NCI-H345 treated with DMSO at 0.1 percent for 48 hours (cell line): ENCODE data around the gene KIF21A.

ENCODE experiments used
- DNase-seq: peaks from one replicate; lab custom pipeline; 2025; ENCODE audit not compliant: unreplicated experiment; lab: John Stamatoyannopoulos, UW

The KIF21A gene

DNA sequence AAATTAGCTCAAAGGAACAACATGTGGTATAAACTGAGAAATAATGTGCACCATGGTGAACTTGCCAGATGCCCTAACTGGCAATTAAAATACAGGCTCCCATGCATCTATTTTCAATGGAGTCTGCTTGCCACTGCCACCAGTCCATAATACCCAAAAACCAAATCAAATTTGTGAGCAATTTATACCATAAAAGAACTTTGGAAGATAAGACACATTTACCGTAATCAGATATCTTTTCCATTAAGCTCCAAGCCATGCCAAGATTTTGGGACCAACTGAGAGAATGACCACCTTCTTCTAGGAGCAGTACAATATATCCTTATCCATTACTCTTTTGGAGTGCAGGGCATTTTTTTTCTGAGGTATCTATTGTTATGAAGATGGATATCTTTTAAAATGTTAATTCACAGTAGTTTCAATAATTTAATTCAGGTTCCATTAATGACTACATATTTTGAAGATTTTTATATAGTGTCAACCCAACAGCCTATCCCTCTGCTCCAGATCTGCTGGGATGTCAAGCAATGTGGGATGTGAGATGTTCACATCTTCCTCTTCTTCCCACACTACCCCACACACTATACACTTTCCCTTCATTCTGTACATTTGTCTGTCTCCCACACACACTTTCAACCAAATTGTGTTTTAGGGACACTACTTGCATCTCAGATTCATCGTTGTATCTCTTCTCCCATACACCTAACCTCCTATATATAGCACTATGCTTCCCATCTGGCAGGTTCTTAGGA lies 53.3 kb downstream of the KIF21A start:
- no peak for DNase-seq

DNA sequence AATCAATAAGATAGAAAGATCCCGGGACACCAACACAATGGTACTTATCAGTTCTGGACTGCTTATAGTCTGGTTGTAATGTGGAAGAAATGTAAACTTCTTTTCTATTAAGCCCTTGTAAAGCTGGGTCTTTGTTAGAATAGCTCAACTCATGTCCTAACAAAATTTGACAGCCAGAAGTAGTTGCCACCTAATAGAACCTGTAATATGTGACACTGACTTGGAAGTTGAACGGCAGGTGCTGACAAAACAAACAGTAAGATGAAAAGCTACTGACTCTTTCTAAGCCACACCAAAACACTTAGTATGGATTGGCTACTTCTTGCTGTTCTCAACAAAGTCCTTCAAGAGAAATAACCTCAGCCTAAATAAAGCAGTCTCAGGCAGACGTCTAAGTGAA lies 56.6 kb downstream of the KIF21A start:
- DNase-seq: no peak

DNA sequence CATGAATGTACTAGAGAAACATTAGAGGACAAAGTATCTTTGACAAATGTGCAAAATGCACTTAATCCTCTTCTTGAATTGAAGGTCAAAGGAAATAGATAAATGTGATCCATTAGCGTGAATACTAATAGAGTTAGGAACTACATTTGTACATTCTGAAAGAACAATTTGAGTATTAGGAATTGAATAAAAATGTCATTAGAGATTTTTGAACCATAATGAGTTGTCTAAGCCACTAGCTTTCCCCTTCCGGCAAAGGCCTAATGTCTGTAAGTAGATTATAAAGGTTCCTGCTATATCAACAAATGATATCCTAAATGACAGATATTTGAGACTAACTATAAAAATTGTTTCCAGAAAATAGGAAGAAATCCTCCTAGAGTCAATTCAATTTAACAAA lies 59.8 kb downstream of the KIF21A start:
- no peak for DNase-seq

DNA sequence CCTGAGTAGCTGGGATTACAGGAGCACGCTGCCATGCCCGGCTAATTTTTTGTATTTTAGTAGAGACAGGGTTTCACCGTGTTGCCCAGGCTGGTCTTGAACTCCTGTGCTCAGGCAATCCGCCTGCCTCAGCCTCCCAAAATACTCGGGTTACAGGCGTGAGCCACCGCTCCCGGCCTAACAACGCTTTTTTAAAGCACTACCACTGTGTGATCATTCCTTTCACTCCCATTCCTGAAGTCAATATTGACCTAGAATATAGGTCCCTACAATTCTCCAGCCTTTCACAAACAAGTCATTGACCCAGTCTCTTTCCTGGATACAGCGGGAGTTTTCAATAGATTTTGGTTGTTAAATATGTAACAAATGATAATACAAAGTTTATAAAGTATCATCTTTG lies 62.8 kb downstream of the KIF21A start:
- no peak for DNase-seq

DNA sequence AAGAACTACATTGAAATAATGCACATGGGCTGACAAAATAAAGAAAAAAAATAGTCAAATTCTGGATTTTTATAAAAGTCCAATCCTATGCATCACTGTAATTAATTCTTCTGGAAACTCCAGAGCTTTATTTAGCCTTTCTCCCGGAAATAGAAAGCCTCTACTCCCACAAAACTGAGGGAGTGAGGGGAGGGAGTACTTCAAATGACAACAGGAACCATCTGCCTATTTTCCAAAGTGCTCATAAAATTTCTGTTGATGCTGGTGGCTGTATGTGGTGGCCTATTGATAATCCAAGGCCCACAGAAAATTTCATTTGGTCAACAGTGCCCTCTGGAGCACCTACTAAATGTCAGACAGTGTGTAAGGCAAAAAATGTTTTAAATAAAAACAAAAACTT lies 64.6 kb downstream of the KIF21A start:
- DNase-seq: no peak

DNA sequence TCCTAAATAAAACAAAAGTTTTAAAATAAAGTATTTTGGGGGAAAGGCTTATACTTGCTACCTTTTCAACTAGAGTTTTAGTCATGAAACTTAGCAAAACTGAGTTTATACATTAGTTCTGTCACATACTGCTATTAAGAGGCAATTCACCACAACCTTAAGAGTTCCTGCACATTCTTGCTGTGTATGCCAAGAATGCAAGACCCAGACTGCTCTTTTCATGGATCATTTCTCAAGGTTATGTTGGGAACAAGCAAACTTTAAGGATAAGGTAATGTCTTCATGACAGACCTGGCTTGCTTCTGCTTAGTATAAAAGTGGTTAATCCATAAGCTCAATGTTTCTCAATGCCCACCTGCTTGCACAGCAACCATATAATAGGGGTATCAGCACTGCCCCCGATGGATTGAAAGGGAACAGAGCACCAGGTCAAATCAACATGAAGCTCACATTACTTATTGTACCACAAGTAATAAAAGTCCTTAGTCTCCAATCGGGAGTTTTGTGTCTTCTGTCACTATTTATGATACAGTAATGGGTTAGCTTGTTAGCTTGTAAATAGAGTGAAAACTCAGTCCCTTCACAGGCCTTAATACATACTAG lies 67.6 kb downstream of the KIF21A start:
- no peak for DNase-seq

DNA sequence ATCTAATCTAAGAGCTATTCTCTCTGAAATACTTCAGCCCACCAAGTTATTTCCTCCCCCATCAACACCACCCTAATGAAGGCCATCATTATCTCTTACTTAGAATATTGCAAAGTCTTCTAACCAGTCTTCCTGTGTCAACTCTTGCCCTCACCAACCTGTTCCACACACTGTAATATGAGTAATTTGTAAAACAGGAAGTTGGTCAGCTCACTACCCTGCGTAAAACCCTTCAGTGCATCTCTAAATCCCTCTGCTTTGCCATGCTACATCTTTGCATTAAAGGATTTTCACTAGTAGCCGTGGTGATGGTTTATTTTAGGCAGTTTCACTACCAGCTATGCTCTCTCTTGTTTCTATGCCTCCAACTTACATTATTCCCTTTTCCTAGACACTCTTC lies 70.0 kb downstream of the KIF21A start:
- no peak for DNase-seq

DNA sequence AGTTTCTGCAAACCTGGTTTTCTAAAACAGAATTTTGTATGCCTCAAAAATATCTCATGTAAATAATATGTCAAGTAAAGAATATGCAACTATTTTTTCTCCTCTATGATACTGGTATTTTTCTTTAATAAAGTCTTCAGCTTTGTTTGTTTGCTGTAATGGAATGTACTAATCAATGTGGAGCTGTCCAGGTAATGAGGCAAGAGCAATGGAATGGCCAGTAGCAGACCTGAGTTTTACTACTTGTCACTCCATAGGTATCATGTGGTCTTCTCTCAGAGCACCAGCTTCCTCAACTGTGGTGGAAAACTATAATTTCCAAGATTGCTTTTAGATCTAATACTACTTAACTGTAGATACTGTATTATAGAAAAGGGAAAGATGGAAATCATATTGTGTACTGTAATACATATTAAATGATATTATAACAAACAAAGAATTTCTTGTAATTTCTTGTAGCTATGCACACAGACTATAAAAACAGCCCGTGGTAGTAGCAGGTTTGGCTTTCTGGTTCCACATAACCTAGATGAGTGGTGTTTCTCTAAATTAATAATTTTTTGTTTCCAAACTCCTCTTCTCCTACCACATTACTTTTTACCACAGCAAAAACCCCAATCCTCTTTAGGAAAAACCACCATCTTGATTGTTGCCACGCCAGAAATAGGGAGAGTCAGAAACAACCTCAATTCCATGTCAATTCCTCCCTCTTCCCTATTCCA lies 70.6 kb downstream of the KIF21A start:
- DNase-seq: no peak

DNA sequence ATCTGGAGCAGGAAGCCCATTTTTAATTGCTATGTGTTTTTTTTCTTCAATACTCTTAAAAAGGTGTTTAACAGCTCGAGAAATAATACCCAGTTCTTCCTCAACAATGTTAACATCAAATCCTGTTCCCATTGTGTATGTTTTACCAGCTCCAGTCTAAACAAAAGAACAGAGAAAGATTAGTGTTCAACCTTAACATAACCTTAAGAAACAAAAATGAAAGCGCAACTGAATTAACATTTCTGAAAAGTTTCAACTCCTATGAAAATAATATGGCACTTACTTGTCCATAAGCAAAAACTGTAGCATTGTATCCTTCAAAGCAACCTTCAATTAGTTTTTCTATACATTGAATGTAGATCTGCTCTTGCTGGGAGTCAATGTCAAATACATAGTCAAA lies 73.2 kb downstream of the KIF21A start:
- no peak for DNase-seq

DNA sequence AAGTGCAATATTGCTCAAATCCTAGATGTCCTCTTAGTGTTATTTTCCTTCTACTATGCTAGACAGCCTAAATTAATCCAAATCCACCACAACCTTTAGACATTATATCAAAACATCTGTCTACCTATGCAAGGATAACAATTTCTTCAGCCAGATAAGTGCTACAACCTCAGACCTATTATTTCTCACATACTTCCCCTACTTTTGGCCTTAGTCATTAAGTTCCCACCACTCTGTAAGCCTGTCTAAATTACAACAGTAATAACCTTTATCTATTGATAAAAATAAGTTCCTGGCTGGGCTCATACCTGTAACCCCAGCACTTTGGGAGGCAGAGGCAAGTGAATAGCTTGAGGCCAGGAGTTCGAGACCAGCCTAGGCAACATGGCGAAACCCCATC lies 74.0 kb downstream of the KIF21A start:
- no peak for DNase-seq

DNA sequence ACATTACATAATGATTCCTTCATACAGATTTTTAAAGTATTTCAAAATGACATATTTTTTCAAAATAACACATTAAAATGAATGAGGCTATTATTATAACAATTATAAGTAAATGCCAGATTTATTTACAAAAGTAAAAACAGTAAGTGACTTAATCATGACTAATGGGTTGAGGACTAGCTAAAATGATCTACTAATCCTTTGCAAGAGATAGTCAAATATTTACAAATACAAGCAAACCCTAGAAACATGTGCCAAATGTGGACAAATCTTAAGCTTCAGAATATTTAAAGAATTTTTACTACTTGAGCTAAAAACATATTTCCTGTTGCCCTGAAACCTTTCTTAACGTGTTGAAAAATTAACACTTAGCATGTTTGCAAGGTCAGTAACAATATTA lies 74.8 kb downstream of the KIF21A start:
- no peak for DNase-seq

DNA sequence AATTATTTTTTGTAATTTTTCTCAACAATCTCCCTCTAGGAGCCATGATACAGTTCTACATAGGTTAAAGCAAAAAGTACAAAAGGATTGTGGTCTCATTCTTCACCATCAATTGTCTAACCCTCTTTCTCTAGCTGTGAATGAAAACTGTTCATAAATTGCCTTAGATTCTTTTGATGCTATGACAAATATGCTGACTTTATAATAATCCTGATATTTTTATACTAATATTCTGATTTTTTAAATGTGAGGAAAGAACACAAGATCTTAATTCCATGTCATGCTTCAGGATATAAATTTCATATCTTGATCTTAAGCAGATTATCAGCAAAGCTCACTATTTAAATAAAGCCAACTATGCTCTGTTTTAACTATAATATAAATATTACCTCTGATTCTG lies 75.4 kb downstream of the KIF21A start:
- no peak for DNase-seq

DNA sequence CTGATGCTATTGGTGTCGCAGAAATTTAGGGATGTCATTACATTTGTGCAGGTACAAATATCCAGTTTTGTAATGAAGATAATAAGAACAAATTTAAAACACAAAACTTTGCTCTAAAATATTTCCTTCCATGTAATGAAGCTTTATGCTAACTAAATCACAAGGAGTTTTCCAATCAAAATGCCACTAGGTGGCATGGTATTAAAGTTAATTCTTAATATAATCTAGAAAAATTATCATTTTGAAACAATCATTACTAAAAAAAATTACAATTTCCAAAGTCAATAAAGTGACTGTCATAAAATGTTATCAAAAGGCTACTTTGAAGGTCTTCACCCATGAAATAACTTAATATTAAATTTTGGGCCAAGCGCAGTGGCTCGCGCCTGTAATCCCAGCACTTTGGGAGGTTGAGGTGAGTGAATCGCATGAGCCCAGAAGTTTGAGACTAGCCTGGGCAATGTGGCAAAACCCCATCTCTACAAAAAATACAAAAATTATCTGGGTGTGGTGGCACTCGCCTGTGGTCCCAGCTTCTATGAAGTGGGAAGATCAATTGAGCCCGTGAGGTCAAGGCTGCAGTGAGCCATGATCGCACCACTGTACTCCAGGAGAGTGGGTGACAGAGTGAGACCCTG lies 77.4 kb downstream of the KIF21A start:
- DNase-seq: no peak

DNA sequence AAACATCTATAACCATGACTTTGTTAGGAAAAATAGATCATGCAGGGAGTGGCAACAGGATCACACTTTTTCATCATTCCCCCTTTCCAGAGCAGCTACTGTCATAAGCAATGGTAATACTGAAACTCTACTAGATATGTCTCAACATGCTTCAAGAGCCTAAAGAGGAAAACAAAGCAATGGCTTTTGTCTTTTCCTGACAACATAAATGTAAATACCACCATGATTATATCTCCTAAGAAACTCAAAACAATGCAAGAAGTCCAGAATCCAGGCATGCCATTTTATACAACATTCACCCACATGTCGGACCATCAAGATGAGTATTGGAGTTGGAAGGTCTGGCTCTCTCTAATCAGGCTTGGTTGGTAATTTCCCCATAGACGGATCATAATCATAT lies 78.7 kb downstream of the KIF21A start:
- no peak for DNase-seq

DNA sequence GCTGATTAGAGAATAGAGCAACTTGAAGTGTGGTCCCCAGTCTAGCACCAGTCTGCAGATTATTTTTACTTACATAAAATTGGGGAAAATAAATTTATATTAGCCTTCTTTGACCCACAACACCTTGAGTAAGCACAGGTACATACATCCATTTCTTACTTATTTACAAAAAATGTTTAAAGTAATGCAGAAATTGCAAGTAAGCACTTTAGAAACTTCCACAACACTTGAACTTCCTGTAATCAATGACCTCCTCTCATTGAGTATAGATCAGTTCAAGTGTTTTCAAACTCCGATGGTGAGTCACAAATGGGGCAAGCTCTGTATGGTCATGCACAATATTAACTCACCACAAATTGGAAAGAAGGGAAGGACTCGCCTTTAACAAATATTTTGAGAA lies 83.3 kb downstream of the KIF21A start:
- DNase-seq: no peak

DNA sequence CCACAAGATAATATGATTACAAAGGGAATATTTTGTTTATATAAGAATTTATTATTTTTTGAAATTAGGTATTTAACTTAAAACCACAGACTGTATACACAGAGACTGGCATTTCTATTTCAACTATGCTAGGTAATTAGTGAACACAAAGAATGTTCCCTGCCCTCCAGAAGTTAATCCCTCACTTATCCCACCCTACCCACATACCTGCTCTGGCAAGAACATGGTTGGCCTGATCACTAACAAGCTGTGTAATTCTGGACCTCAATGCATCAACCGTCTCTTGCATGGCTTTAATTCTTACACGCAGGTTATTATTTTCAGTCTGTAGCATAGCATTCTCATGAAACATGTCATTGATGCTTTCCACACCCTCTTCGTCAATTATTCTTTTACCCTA lies 85.9 kb downstream of the KIF21A start:
- DNase-seq: no peak

DNA sequence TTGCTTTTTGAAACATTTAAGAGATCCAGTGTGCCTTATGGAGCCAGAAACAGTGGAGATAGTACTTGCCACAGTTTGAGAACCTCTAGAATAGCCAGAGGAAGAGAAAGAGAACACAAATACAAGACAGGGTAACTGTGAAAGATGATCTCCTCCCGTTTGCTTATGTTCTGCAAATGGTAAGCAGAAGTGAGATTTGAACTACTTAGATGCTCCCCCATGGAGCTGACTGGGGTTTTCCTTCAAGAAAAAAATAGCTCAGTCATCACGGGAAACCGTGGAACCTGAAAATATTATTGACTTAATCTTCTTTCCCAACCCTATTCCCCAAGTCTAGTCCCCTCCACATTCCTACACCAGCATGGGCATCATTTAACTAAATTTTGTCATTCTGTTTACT lies 87.1 kb downstream of the KIF21A start:
- no peak for DNase-seq

DNA sequence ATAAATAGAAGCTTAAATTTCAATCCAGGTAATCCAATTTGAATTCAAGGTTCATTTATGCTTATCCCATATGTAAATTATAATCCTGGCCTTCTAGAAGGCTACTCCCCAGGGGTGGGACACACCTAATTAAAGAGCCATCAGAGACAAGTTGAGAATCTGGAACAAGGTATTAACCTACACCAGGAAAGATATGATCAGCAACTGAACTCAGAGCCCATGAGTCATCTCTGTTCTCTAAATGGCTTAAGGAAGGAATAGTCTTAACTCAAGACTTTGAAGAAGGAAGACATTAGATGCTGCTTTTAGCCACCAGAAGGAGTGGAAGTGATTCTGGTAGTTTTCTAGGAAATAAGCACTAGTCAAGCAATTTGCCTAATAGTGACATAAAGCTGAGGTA lies 88.0 kb downstream of the KIF21A start:
- DNase-seq: no peak

DNA sequence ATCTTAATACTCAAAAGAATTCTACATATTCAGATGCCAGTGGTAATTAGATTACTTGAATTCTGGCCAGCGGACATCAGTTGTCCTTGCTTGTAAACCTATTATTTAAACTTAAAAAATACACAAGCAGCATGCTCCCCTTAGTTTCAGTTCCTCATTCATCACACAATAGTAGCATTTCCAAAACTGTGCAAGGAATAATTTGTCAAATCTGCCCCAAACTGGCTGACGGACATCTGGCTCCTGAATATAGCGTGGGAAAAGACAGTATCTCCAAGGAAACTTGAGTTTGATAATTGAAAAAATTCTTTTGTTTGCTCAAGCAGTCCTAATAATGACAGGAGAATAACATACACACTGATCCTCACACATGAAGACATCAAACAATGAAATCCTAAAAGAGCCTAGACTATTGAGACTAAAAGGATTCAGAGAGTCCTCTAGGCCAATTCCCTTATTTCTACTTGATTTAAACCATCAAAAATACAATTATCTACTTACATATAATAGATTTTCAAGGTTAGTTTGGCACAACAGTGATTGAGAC lies 90.4 kb downstream of the KIF21A start:
- no peak for DNase-seq

DNA sequence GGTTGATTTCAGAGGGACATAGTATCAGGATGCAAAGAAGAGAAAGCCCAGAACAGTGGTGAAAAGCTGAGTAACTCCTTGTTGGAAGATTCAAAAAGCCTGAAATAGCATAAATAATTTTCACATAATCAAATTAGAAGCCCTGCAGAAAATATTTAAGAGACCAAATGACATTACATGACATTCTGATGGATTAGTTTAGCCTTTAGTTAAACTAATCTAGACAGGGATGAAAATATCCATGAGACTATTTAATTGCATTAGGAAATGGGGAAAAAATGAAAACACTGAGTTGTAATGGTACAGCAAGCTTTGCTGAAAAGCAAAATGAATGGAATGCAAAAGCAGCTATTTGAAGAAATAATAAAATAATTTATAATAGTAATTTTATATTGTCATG lies 91.8 kb downstream of the KIF21A start:
- DNase-seq: no peak

DNA sequence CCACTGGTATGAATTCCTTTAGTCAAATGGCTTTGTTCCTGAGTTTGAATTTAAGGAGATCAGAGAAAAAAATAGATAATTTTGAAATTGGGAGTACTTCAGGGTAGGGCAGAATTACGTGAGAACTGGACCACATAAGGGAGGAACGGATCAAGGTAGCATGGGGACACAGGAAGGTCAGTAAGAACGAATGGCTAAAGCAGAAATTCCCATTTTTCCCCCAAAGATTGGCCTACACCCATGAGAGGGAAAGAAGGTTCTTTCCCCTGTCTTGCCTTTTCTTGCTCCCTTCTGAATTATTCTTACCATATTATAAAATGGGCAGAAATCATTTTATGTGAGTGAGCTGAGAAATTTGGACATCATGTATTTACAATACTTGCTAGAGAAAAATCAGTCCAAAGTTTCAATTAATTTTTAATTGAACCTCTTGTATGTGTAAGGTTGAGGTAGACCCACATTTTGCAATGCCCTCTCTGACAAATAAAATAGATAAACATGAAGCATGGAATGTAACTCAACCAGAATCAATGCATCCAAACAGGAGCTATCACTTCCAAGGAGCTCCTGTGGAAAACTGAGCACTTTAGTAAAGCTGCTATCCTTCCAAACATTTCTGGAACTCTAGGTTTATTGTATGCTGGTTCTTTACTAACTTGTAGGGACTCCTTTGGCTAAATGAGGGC lies 93.8 kb downstream of the KIF21A start:
- DNase-seq: no peak
